PC-3 (cell line): ENCODE data around the gene KLHL40. TPM values are rescaled to one million over a fixed set of nuclear protein-coding genes. Genes with fewer than 3 reads are reported as not detected.

Source experiments
- ATAC-seq: fragments of 200-7000 bp; cut with Tn5 transposase; 2 replicates; pipeline ENCODE4 v1.9.1; 2020; ENCODE audit warnings: mild to moderate bottlenecking, moderate library complexity
- BruUV-seq: library from RNA; stranded (reverse); fragments of 400-500 nt; replicated peaks from 2 replicates; lab custom pipeline; 2021; lab: Mats Ljungman, UMichigan
- CTCF ChIA-PET: fragments of 300-600 bp; sonication (Branson Sonifier 250); formaldehyde crosslinking; loops from one replicate; lab custom pipeline; 2022; ENCODE audit warnings: antibody characterized with exemption; lab: Charles Lee
- POLR2A ChIA-PET: fragments of 300-600 bp; sonication (Branson Sonifier 250); formaldehyde crosslinking; loops from one replicate; lab custom pipeline; 2022; ENCODE audit warnings: antibody characterized with exemption; ENCODE audit not compliant: unreplicated experiment; lab: Charles Lee
- DNase-seq: peaks from one replicate; pipeline ENCODE4 v3.0.0-alpha.2; 2015
- H2AFZ ChIP-seq: fragments of 300-600 bp; sonication (generic); 2 replicates; pipeline ENCODE4 v1.6.0; 2016; ENCODE audit warnings: antibody characterized with exemption, low read length
- H3F3A ChIP-seq: fragments of 300-600 bp; sonication (generic); one replicate; pipeline ENCODE4 v1.6.0; 2017; ENCODE audit warnings: antibody characterized with exemption, low read length, control low read depth, mild to moderate bottlenecking; ENCODE audit not compliant: unreplicated experiment
- H3K27ac ChIP-seq: fragments of 300-600 bp; sonication (generic); 2 replicates; pipeline ENCODE4 v1.5.1; 2016; ENCODE audit warnings: mild to moderate bottlenecking, low read length
- H3K27me3 ChIP-seq: fragments of 300-600 bp; sonication (generic); 2 replicates; pipeline ENCODE4 v1.6.1; 2016; ENCODE audit warnings: low read length, mixed read lengths
- H3K36me3 ChIP-seq: fragments of 300-600 bp; sonication (generic); 2 replicates; pipeline ENCODE4 v1.6.1; 2016; ENCODE audit warnings: low read depth, mixed run types, low read length, mixed read lengths
- H3K4me1 ChIP-seq: fragments of 300-600 bp; sonication (generic); 2 replicates; pipeline ENCODE4 v1.5.1; 2016; ENCODE audit warnings: low read length; ENCODE audit not compliant: insufficient read depth
- H3K4me2 ChIP-seq: fragments of 300-600 bp; sonication (generic); 2 replicates; pipeline ENCODE4 v1.6.0; 2016; ENCODE audit warnings: low read length
- H3K4me3 ChIP-seq: fragments of 300-600 bp; sonication (generic); 2 replicates; pipeline ENCODE4 v1.5.1; 2016; ENCODE audit warnings: mild to moderate bottlenecking, low read length, mixed read lengths
- H3K79me2 ChIP-seq: fragments of 300-600 bp; sonication (generic); 2 replicates; pipeline ENCODE4 v1.6.1; 2017; ENCODE audit warnings: low read length, mixed read lengths
- H3K9ac ChIP-seq: fragments of 300-600 bp; sonication (generic); 2 replicates; pipeline ENCODE4 v1.6.0; 2016; ENCODE audit warnings: mild to moderate bottlenecking, low read length
- H3K9me2 ChIP-seq: fragments of 300-600 bp; sonication (generic); replicated peaks from 2 replicates; pipeline ENCODE4 v1.6.1; 2016; ENCODE audit warnings: mixed run types, low read length, mixed read lengths
- H3K9me3 ChIP-seq: fragments of 300-600 bp; sonication (generic); 2 replicates; pipeline ENCODE4 v1.6.1; 2016; ENCODE audit warnings: low read length, mixed read lengths
- H4K20me1 ChIP-seq: fragments of 300-600 bp; sonication (generic); 2 replicates; pipeline ENCODE4 v1.6.1; 2016; ENCODE audit warnings: low read length, mixed read lengths
- CTCF ChIP-seq: fragments of 300-600 bp; sonication (generic); conservative IDR thresholded peaks from 2 replicates; pipeline ENCODE4 v1.5.1; 2017; ENCODE audit warnings: antibody characterized with exemption, low read depth, mild to moderate bottlenecking, low read length
- EZH2 ChIP-seq: fragments of 300-600 bp; sonication (generic); IDR thresholded peaks from one replicate; pipeline ENCODE4 v1.6.1; 2017; ENCODE audit warnings: antibody characterized with exemption, mild to moderate bottlenecking, low read length; ENCODE audit not compliant: unreplicated experiment
- EZH2phosphoT487 ChIP-seq: fragments of 300-600 bp; sonication (generic); IDR thresholded peaks from 2 replicates; pipeline ENCODE4 v1.6.1; 2018; ENCODE audit warnings: mild to moderate bottlenecking, antibody characterized with exemption, low read length, borderline replicate concordance
- intact Hi-C: fragments of 100-400 bp; cut with micrococcal nuclease; formaldehyde crosslinking; loops from 2 replicates; pipeline ENCODE4 v1.9.0; 2023
- total RNA-seq: library from RNA; depleted of rRNA; stranded (reverse); fragments of >200 nt; gene quantifications from 2 replicates; pipeline ENCODE4 v1.2.3, GENCODE V29; 2014

Gene KLHL40
- total RNA-seq, 1 experiment from 2014 or later: not detected

GRCh38 chr3:42714171-42714852, 29.0 kb downstream of the KLHL40 start:
- no peaks in the 10 kb centered on the region for H3K27me3 ChIP-seq
- BruUV-seq: no TSS peak
- H3K9me3 ChIP-seq: no peaks in the 10 kb centered on the region
- intact Hi-C loops: no loop called here
- H2AFZ ChIP-seq: no peak overlapping the region
- H3K79me2 ChIP-seq: no peaks in the 10 kb centered on the region
- ATAC-seq (no peak), DNase-seq (no peak)
- no peak overlapping the region for H3K27ac ChIP-seq
- no peaks in the 10 kb centered on the region for H3K36me3 ChIP-seq
- CTCF ChIA-PET: interaction anchor here (0.7 kb wide), 1 partner anchor 68 kb away, joined by 4 read pairs; no protein-coding TSS in a partner anchor
- H3K4me1 ChIP-seq: no peaks in the 10 kb centered on the region
- H3K4me2 ChIP-seq: no peak overlapping the region
- H3K9me2 ChIP-seq: no peaks in the 10 kb centered on the region
- TF ChIP-seq CTCF (no peak), EZH2phosphoT487 (no peak), EZH2 (no peak)
- H3K4me3 ChIP-seq: no peak overlapping the region
- H3F3A ChIP-seq: no peaks in the 10 kb centered on the region
- POLR2A ChIA-PET: no interaction called here
- no peaks in the 10 kb centered on the region for H4K20me1 ChIP-seq
- H3K9ac ChIP-seq: no peak overlapping the region

DNA sequence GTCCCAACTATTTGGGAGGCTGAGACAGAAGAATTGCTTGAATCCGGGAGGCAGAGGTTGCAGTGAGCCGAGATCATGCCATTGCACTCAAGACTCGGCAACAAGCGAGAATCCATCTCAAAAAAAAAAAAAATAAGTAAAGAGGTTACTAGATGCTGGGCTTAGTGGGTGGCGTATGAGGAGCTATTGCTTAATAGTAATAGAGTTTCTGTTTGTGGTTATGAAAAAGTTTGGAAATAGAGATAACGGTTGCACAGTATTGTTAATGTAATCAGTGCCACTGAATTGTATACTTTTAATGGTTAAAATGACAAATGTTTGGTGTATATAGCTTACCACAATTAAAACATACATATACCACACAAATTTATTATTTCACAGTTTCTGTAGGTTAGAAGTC, 32.0 kb downstream of the KLHL40 start:
- Histone ChIP-seq H3K36me3 (no peaks in the 10 kb centered on the region), H3F3A (no peaks in the 10 kb centered on the region), H3K4me3 (no peak overlapping the region), H3K79me2 (no peaks in the 10 kb centered on the region), H4K20me1 (no peaks in the 10 kb centered on the region), H2AFZ (no peak overlapping the region), H3K9me3 (no peaks in the 10 kb centered on the region), H3K4me2 (no peak overlapping the region), H3K4me1 (no peaks in the 10 kb centered on the region), H3K9ac (no peak overlapping the region), H3K27ac (no peak overlapping the region), H3K27me3 (no peaks in the 10 kb centered on the region), H3K9me2 (no peaks in the 10 kb centered on the region)
- no peak for TF ChIP-seq CTCF
- TF ChIP-seq EZH2: no peak
- TF ChIP-seq EZH2phosphoT487: no peak
- DNase-seq (no peak), ATAC-seq (no peak)
- intact Hi-C loops: no loop called here
- POLR2A ChIA-PET: no interaction called here
- CTCF ChIA-PET: no interaction called here
- no TSS peak for BruUV-seq

- H3K9me3 ChIP-seq: no peaks in the 10 kb centered on the region
- CTCF ChIA-PET: no interaction called here
- no peaks in the 10 kb centered on the region for H3K79me2 ChIP-seq
- intact Hi-C loops: no loop called here
- DNase-seq (no peak), ATAC-seq (no peak)
- no peak overlapping the region for H3K9ac ChIP-seq
- no peak overlapping the region for H2AFZ ChIP-seq
- no peaks in the 10 kb centered on the region for H3K36me3 ChIP-seq
- peaks cover 5% of the 10 kb centered on the region for H3K4me1 ChIP-seq
- no peaks in the 10 kb centered on the region for H4K20me1 ChIP-seq
- POLR2A ChIA-PET: no interaction called here
- no TSS peak for BruUV-seq
- H3K27ac ChIP-seq: no peak overlapping the region
- H3F3A ChIP-seq: no peaks in the 10 kb centered on the region
- H3K4me3 ChIP-seq: no peak overlapping the region
- no peaks in the 10 kb centered on the region for H3K27me3 ChIP-seq
- no peak overlapping the region for H3K4me2 ChIP-seq
- no peaks in the 10 kb centered on the region for H3K9me2 ChIP-seq
- TF ChIP-seq EZH2 (no peak), EZH2phosphoT487 (no peak), CTCF (no peak)
Measured at GRCh38 chr3:42718338-42718737, 33.0 kb downstream of the KLHL40 start.
